Uterus (tissue), 2 donors: ENCODE results near the gene TDRD1.

Experiments used
- CTCF ChIP-seq, 4 experiments: fragments of 200-600 bp in 2 of 4; fragments of 450-650 bp in 2 of 4; sonication (generic) in 2 of 4; IDR thresholded peaks; one replicate each; pipeline ENCODE4 v1.5.1; 2016 to 2019; ENCODE audit warnings: antibody characterized with exemption in 4 of 4, mild to moderate bottlenecking in 2 of 4, moderate library complexity in 1 of 4
- POLR2A ChIP-seq, 2 donors: fragments of 450-650 bp; IDR thresholded peaks; one replicate each; pipeline ENCODE4 v1.6.1; 2016; ENCODE audit warnings: antibody characterized with exemption in 2 of 2, mild to moderate bottlenecking in 1 of 2, moderate library complexity in 1 of 2

GRCh38 chr10:114167985-114168384 lies 11.2 kb upstream of the TDRD1 start:
- TF ChIP-seq POLR2A (IDR thresholded peaks at IDR 0.05) (no peak), CTCF (IDR thresholded peaks at IDR 0.05) (no peak)
